ENCODE data around the gene PIK3C2B. TPM values are rescaled to one million over a fixed set of nuclear protein-coding genes. Genes with fewer than 3 reads are reported as not detected.

The PIK3C2B gene
- total RNA-seq, 4 donors from 2014 or later: 7.9 to 18.2 (median 16.1) TPM

DNA sequence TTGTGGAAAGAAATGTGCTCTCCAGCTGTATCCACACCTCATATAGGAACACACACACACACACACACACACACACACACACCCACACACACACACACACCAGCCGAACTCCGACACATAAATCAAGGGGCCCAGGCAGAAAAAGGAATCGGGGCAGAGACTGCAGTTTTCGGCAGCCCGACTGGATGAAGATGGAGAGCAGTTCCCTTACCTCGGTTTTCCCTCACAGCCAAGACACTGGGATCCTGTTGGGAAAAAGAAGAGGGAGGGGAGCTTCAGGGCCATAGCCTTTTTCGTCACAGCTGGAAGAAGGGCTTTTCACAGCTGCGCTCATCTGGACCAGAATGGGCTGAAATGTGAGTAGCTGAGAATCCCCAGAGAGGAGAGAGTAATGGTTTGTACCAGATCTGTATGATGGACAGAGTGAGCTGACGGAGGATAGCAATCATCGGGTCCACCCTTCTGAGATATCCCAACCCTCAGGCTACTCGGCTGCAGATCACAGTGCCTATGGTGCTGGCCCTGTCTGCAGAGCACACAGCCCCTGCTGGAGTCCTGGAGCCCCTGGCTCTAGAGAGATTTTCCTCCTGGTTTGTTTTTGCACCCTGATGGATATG lies 37.7 kb downstream of the PIK3C2B start:
- H3K27ac ChIP-seq: peak overlapping the region in 2 of 4 donors; percentile 27 to 56
- peaks cover 0 to 41% (median 5%) of the 10 kb centered on the region in 3 donors for H3K4me1 ChIP-seq
- H3K27me3 ChIP-seq: no peaks in the 10 kb centered on the region
- no peak for TF ChIP-seq POLR2AphosphoS5 (IDR thresholded peaks at IDR 0.05)
- TF ChIP-seq EP300 (IDR thresholded peaks at IDR 0.05): no peak
- no peak for TF ChIP-seq POLR2A (IDR thresholded peaks at IDR 0.05)
- TF ChIP-seq, protein P1, sequence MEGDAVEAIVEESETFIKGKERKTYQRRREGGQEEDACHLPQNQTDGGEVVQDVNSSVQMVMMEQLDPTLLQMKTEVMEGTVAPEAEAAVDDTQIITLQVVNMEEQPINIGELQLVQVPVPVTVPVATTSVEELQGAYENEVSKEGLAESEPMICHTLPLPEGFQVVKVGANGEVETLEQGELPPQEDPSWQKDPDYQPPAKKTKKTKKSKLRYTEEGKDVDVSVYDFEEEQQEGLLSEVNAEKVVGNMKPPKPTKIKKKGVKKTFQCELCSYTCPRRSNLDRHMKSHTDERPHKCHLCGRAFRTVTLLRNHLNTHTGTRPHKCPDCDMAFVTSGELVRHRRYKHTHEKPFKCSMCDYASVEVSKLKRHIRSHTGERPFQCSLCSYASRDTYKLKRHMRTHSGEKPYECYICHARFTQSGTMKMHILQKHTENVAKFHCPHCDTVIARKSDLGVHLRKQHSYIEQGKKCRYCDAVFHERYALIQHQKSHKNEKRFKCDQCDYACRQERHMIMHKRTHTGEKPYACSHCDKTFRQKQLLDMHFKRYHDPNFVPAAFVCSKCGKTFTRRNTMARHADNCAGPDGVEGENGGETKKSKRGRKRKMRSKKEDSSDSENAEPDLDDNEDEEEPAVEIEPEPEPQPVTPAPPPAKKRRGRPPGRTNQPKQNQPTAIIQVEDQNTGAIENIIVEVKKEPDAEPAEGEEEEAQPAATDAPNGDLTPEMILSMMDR (IDR thresholded peaks at IDR 0.05): no peak
- peak; percentile 93 for ATAC-seq
- no peaks in the 10 kb centered on the region for H3K9me3 ChIP-seq
- H3K36me3 ChIP-seq: peaks cover 0 to 90% of the 10 kb centered on the region in 2 donors
- 45 to 50% methylated on average over 3 to 8 of the region's 11 CpGs for WGBS, 2 donors (ENCODE audit: low coverage in 1 of 2)
- no peak overlapping the region for H3K4me3 ChIP-seq

DNA sequence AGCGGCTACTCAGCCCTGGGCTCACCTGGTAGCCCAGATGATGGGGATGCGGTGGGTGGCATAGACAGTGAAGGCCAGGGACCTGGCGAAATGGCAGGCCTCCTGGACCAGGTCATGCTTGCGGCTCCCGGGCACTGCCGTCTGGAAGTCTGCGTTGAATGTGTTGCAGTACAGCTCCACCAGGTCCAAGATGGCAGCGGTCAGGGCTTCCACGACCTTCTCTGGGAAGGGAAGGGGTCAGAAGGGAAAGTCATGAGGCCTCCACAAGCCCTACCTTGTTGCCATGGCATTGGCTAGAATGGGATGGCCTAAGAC lies 38.8 kb downstream of the PIK3C2B start:
- peaks cover 0 to 90% of the 10 kb centered on the region in 2 donors for H3K36me3 ChIP-seq
- no peaks in the 10 kb centered on the region for H3K9me3 ChIP-seq
- no peak for ATAC-seq
- H3K4me1 ChIP-seq: peaks cover 0 to 37% (median 0%) of the 10 kb centered on the region in 3 donors
- TF ChIP-seq, protein P1 (IDR thresholded peaks at IDR 0.05): no peak
- no peak for TF ChIP-seq POLR2AphosphoS5 (IDR thresholded peaks at IDR 0.05)
- no peak overlapping the region for H3K4me3 ChIP-seq
- 83% methylated on average over 1 of the region's 9 CpGs; no CpG with 5 or more reads in 1 of the 2 donors for WGBS, 2 donors (ENCODE audit: low coverage in 1 of 2)
- no peak overlapping the region for H3K27ac ChIP-seq
- H3K27me3 ChIP-seq: no peaks in the 10 kb centered on the region

DNA sequence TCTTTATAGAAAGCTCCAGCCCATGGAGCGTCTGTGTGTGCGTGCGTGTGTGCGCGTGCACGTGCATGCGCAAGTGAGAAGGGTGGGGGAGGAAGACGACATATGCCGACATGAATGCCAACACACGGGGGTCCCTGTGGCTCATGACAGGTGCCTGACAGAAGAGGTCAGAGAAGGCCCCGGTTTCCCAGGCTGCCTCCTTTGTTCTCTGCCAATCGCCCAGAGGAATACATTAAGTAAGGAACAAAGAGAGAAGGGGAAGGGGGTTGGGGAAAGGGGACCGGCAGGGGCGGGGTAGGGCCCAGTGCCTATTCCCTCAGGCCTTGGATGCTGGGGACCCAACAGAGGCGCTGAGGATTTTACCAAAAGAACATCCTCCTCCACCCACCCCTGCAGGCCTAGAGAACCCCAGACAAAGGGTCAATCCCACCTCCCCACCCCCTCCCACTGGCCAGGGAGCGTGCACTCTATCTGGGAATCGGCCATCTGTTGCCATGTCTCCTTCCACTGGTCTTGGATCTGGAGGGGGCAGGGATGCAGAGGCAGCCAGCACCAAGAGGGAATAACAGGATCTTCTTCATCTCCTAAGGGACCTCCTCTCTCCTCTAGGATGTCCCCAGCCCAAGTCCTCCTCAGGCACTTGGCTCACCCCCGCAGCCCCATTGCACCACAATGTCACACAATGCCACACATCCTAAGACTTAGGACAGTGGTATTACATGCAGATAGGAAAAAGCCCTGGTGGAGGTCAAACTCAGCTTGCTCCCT lies 39.4 kb downstream of the PIK3C2B start:
- WGBS, 2 donors (ENCODE audit: low coverage in 1 of 2): 65 to 67% methylated on average over 10 to 15 of the region's 18 CpGs
- no peaks in the 10 kb centered on the region for H3K9me3 ChIP-seq
- H3K4me3 ChIP-seq: no peak overlapping the region
- peaks cover 0 to 90% of the 10 kb centered on the region in 2 donors for H3K36me3 ChIP-seq
- no peaks in the 10 kb centered on the region for H3K27me3 ChIP-seq
- TF ChIP-seq POLR2AphosphoS5 (IDR thresholded peaks at IDR 0.05) (no peak), POLR2A (IDR thresholded peaks at IDR 0.05) (no peak), EP300 (IDR thresholded peaks at IDR 0.05) (no peak)
- TF ChIP-seq, protein P1 (IDR thresholded peaks at IDR 0.05): no peak
- ATAC-seq: no peak
- H3K27ac ChIP-seq: no peak overlapping the region
- peaks cover 0 to 32% (median 0%) of the 10 kb centered on the region in 3 donors for H3K4me1 ChIP-seq

DNA sequence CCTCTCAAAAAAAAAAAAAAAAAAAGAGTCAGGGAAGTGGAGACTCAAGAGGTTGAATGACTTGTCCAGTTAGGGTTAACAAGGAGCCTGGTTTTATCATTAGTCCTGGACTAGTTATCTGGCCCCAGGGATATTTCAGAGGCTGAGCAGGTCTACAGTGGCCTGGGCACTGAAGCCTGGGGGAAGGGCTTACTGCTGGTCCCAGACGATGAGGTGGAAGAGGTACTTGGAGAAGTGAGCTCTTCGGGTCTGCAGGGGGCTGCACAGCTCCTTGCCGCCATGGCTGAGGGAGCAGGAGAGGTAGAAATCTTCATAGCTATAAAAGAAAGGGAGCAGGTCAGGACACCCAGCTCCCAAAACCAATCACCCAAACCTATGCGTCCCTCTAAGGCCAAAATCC lies 40.1 kb downstream of the PIK3C2B start:
- TF ChIP-seq POLR2A (IDR thresholded peaks at IDR 0.05) (no peak), EP300 (IDR thresholded peaks at IDR 0.05) (no peak)
- TF ChIP-seq, protein P1 (IDR thresholded peaks at IDR 0.05): no peak
- no peak overlapping the region for H3K4me3 ChIP-seq
- peaks cover 0 to 90% of the 10 kb centered on the region in 2 donors for H3K36me3 ChIP-seq

More for the DNA sequence above, 40.1 kb downstream of the PIK3C2B start:
- Histone ChIP-seq H3K27me3 (no peaks in the 10 kb centered on the region), H3K27ac (no peak overlapping the region), H3K9me3 (no peaks in the 10 kb centered on the region), H3K4me1 (peaks cover 0 to 27% (median 0%) of the 10 kb centered on the region in 3 donors)
- ATAC-seq: no peak
- whole genome bisulfite sequencing, 2 donors (ENCODE audit: low coverage in 1 of 2): 91 to 100% methylated on average over 2 to 4 of the region's 4 CpGs

Data from gastroesophageal sphincter (tissue), 4 donors.